Endothelial cell of umbilical vein (primary cell): ENCODE measurements around the gene RIBC2. TPM values are rescaled to one million over a fixed set of nuclear protein-coding genes. Genes with fewer than 3 reads are reported as not detected.

Experiments used
- BruUV-seq: library from RNA; stranded (reverse); fragments of 400-500 nt; replicated peaks from 2 replicates; lab custom pipeline; 2021; lab: Mats Ljungman, UMichigan
- CTCF ChIA-PET: fragments of 300-600, 350-600 bp; sonication (Branson Sonifier 250); formaldehyde crosslinking; loops from one replicate; lab custom pipeline; 2021; ENCODE audit warnings: antibody characterized with exemption, inconsistent platforms; lab: Charles Lee
- POLR2A ChIA-PET: fragments of 300-600, 350-600 bp; sonication (Branson Sonifier 250); formaldehyde crosslinking; loops from one replicate; lab custom pipeline; 2021; ENCODE audit warnings: antibody characterized with exemption, inconsistent platforms; lab: Charles Lee
- DNase-seq: peaks from one replicate; pipeline ENCODE4 v3.0.0-alpha.2; 2011; ENCODE audit warnings: low read depth, low spot score
- FAIRE-seq: peaks from 2 replicates; lab custom pipeline; 2011; peaks lifted over from hg19 to GRCh38; lab: Jason Lieb, UNC
- H2AFZ ChIP-seq: 2 replicates; pipeline ENCODE4 v1.6.0; 2012; ENCODE audit warnings: low read depth, low read length, control low read depth, inconsistent platforms
- H3K27ac ChIP-seq: 2 replicates; pipeline ENCODE4 v1.5.1; 2011; ENCODE audit warnings: low read depth, mild to moderate bottlenecking, control low read depth, low read length, moderate library complexity; ENCODE audit not compliant: insufficient read depth
- H3K27me3 ChIP-seq, 2 experiments: 2 replicates each; pipeline versions ENCODE4 v1.6.0 to v1.6.1; 2011; ENCODE audit warnings: low read length in 2 of 2, mixed read lengths in 1 of 2; ENCODE audit not compliant: control insufficient read depth in 2 of 2, insufficient read depth in 2 of 2
- H3K36me3 ChIP-seq, 2 experiments: 2 replicates in 1 of 2; 3 replicates in 1 of 2; pipeline ENCODE4 v1.5.1; 2011; ENCODE audit warnings: low read length in 2 of 2, mild to moderate bottlenecking in 1 of 2, moderate library complexity in 1 of 2; ENCODE audit not compliant: control insufficient read depth in 2 of 2, insufficient read depth in 2 of 2; ENCODE audit errors: extremely low read depth in 1 of 2
- H3K4me1 ChIP-seq: 3 replicates; pipeline ENCODE4 v1.5.1; 2011; ENCODE audit warnings: mild to moderate bottlenecking, low read length; ENCODE audit not compliant: control insufficient read depth, insufficient read depth; ENCODE audit errors: extremely low read depth
- H3K4me2 ChIP-seq: 2 replicates; pipeline ENCODE4 v1.6.1; 2011; ENCODE audit warnings: low read length, control low read depth, mixed read lengths; ENCODE audit not compliant: insufficient read depth
- H3K4me3 ChIP-seq, 3 experiments: fragments of 200-600 bp in 1 of 3; sonication (generic), shearing (Covaris generic) in 1 of 3; replicated peaks in 1 of 3; 2 replicates each; pipeline ENCODE4 v1.5.1; 2011 to 2016; ENCODE audit warnings: control low read depth in 3 of 3, low read length in 3 of 3, mild to moderate bottlenecking in 2 of 3, inconsistent platforms in 1 of 3, low read depth in 1 of 3, moderate library complexity in 1 of 3; ENCODE audit not compliant: insufficient read depth in 1 of 3
- H3K79me2 ChIP-seq: 2 replicates; pipeline ENCODE4 v1.6.0; 2012; ENCODE audit warnings: low read length, inconsistent platforms; ENCODE audit not compliant: control insufficient read depth, insufficient read depth
- H3K9ac ChIP-seq: replicated peaks from 2 replicates; pipeline ENCODE3; 2011; ENCODE audit warnings: low read length, control low read depth; ENCODE audit not compliant: insufficient read depth; ENCODE audit errors: extremely low read depth
- H3K9me1 ChIP-seq: replicated peaks from 3 replicates; pipeline ENCODE4 v1.6.0; 2011; ENCODE audit warnings: mild to moderate bottlenecking, low read length; ENCODE audit not compliant: control insufficient read depth, insufficient read depth; ENCODE audit errors: extremely low read depth
- H3K9me3 ChIP-seq: replicated peaks from 2 replicates; pipeline ENCODE4 v1.5.1; 2012; ENCODE audit warnings: low read length, inconsistent platforms; ENCODE audit not compliant: control insufficient read depth, insufficient read depth
- H4K20me1 ChIP-seq: replicated peaks from 2 replicates; pipeline ENCODE3; 2011; ENCODE audit warnings: mild to moderate bottlenecking, low read length; ENCODE audit not compliant: control insufficient read depth, insufficient read depth; ENCODE audit errors: extremely low read depth
- CTCF ChIP-seq, 2 donors: IDR thresholded peaks; 1 replicate in 1 of 2; 2 replicates in 1 of 2; pipeline ENCODE4 v1.5.1; 2011; ENCODE audit warnings: low read length in 2 of 2, mild to moderate bottlenecking in 2 of 2, moderate library complexity in 2 of 2, control low read depth in 1 of 2, inconsistent platforms in 1 of 2, low read depth in 1 of 2; ENCODE audit not compliant: insufficient read depth in 1 of 2; ENCODE audit errors: extremely low read depth in 1 of 2
- EZH2 ChIP-seq: IDR thresholded peaks from 2 replicates; pipeline ENCODE4 v1.6.1; 2012; ENCODE audit warnings: borderline replicate concordance, low read depth, mild to moderate bottlenecking, moderate library complexity, low read length, inconsistent platforms; ENCODE audit not compliant: severe bottlenecking
- FOS ChIP-seq: IDR thresholded peaks from 2 replicates; pipeline ENCODE4 v1.6.1; 2011; ENCODE audit warnings: mild to moderate bottlenecking, low read length, moderate library complexity, borderline replicate concordance; ENCODE audit not compliant: insufficient read depth
- GATA2 ChIP-seq: IDR thresholded peaks from 2 replicates; pipeline ENCODE4 v1.7.0; 2011; ENCODE audit warnings: low read depth, mild to moderate bottlenecking, moderate library complexity, mixed read lengths, low read length; ENCODE audit not compliant: insufficient read length, insufficient read depth
- JUN ChIP-seq: IDR thresholded peaks from 2 replicates; pipeline ENCODE4 v1.6.1; 2011; ENCODE audit warnings: borderline replicate concordance, low read depth; ENCODE audit not compliant: insufficient read length, insufficient read depth
- MAX ChIP-seq: IDR thresholded peaks from 2 replicates; pipeline ENCODE4 v1.6.1; 2011; ENCODE audit not compliant: insufficient read depth, insufficient read length
- MYC ChIP-seq: IDR thresholded peaks from one replicate; pipeline ENCODE4 v1.6.1; 2011; ENCODE audit warnings: mild to moderate bottlenecking, low read depth, low read length
- POLR2A ChIP-seq: IDR thresholded peaks from 2 replicates; pipeline ENCODE4 v1.6.1; 2012; ENCODE audit warnings: low read depth, mild to moderate bottlenecking, control low read depth, low read length
- POLR2AphosphoS5 ChIP-seq: IDR thresholded peaks from 2 replicates; pipeline ENCODE4 v1.6.1; 2012; ENCODE audit warnings: low read depth, mild to moderate bottlenecking, control low read depth, low read length, moderate library complexity; ENCODE audit not compliant: insufficient read depth
- dilution Hi-C: fragments of 300-500 bp; cut with MboI; formaldehyde crosslinking; loops from one replicate; pipeline ENCODE4 v1.15.0; 2019; ENCODE audit warnings: low sequenced_read_pairs; ENCODE audit not compliant: extremely low pct_ligation_motif_present
- intact Hi-C: fragments of 100-400 bp; cut with micrococcal nuclease; formaldehyde crosslinking; loops from one replicate; pipeline ENCODE4 v1.10.0; 2022
- polyA plus RNA-seq, 4 experiments: library from polyadenylated mRNA; depleted of rRNA in 3 of 4; stranded (reverse) in 3 of 4; unstranded in 1 of 4; fragments of >200 nt; gene quantifications; 2 replicates each; pipeline versions ENCODE4 v1.2.1 to v1.2.3, GENCODE V29; 2011 to 2012; ENCODE audit warnings: missing spikeins in 1 of 4
- total RNA-seq: library from RNA; stranded (reverse); gene quantifications from 2 replicates; pipeline ENCODE4 v1.2.3, GENCODE V29; 2021

RIBC2 gene
- total and polyA plus RNA-seq, 2 donors (not counting 3 experiments of a cell fraction or from before 2014, with no cell fraction given) = 1.2 to 5.7 TPM

- no peak overlapping the region for H3K4me3 ChIP-seq
- intact Hi-C loops (no loop called here), dilution Hi-C loops (no loop called here)
- H3K9me1 ChIP-seq = no peaks in the 10 kb centered on the region
- H3K36me3 ChIP-seq = no peaks in the 10 kb centered on the region
- DNase-seq (no peak), FAIRE-seq (no peak)
- TF ChIP-seq POLR2A (no peak), MYC (no peak), EZH2 (no peak), POLR2AphosphoS5 (no peak), GATA2 (no peak), MAX (no peak), CTCF (IDR thresholded peaks at IDR 0.05; ENCODE audit: extremely low read depth in 1 of 2, insufficient read depth in 1 of 2, low read depth in 1 of 2, low read length in 2 of 2) (no peak), JUN (no peak), FOS (no peak)
- POLR2A ChIA-PET = no interaction called here
- H4K20me1 ChIP-seq = no peaks in the 10 kb centered on the region
- H3K9me3 ChIP-seq = no peaks in the 10 kb centered on the region
- H3K27me3 ChIP-seq = no peaks in the 10 kb centered on the region
- H3K27ac ChIP-seq = no peak overlapping the region
- no peak overlapping the region for H3K9ac ChIP-seq
- H3K4me1 ChIP-seq = no peaks in the 10 kb centered on the region
- CTCF ChIA-PET = interaction anchor here (1.1 kb wide), 1 partner anchor 12 kb away, joined by 3 read pairs; no protein-coding TSS in a partner anchor
- H3K79me2 ChIP-seq = no peaks in the 10 kb centered on the region
- H2AFZ ChIP-seq = no peak overlapping the region
- no TSS peak for BruUV-seq
- no peak overlapping the region for H3K4me2 ChIP-seq
Measured at GRCh38 chr22:45429424-45429823, 15.9 kb downstream of the RIBC2 start.
